GM12891 (cell line): ENCODE data around the gene STRIP2.

Experiments used
- PAX5 ChIP-seq: IDR thresholded peaks from 2 replicates; pipeline ENCODE4 v1.6.1; 2011; ENCODE audit warnings: low read length, moderate library complexity, mild to moderate bottlenecking; ENCODE audit not compliant: insufficient read depth, severe bottlenecking
- POLR2A ChIP-seq: IDR thresholded peaks from 2 replicates; pipeline ENCODE4 v1.6.1; 2011; ENCODE audit warnings: low read depth, low read length, control low read depth
- POLR2AphosphoS5 ChIP-seq: IDR thresholded peaks from 2 replicates; pipeline ENCODE4 v1.6.1; 2011; ENCODE audit warnings: low read depth, low read length, control low read depth
- POU2F2 ChIP-seq: IDR thresholded peaks from 2 replicates; pipeline ENCODE4 v1.6.1; 2011; ENCODE audit warnings: low read depth, mild to moderate bottlenecking, control low read depth, low read length, moderate library complexity
- SPI1 ChIP-seq: IDR thresholded peaks from 2 replicates; pipeline ENCODE4 v1.6.1; 2011; ENCODE audit warnings: low read depth, low read length, control low read depth
- TAF1 ChIP-seq: IDR thresholded peaks from 2 replicates; pipeline ENCODE4 v1.6.1; 2011; ENCODE audit warnings: low read depth, low read length, control low read depth

DNA sequence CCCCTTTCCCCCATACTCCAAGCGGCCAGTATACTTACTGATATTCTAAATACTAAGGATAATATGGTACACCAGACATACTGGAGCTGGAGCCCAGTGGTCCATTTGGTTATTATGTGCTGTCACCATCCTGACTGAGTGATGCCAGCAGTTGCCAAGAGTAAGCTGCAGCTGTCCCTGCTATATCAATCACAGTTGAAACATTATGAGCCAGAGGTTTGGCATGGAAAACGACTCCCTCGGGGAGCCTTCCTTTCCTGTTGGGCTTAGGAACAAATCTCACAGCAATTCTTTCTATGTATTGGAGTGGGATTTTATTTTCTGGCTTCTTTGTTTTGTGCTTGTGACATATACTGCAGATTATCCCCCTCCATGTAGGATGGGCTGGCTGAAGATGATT lies 32.6 kb downstream of the STRIP2 start:
- TF ChIP-seq POLR2A (no peak), POLR2AphosphoS5 (no peak), TAF1 (no peak), PAX5 (no peak), SPI1 (no peak), POU2F2 (no peak)
